Thyroid gland (tissue), 4 donors: ENCODE data around the gene GYPA.
"Not testable (repeated sequence)": the region's sequence is repeated elsewhere in the genome, so short reads cannot be mapped to it uniquely, and the experiment has no call there.

Experiments used
- CTCF ChIP-seq, 6 experiments: fragments of 200-600 bp in 3 of 6; fragments of 450-650 bp in 3 of 6; sonication (generic) in 3 of 6; IDR thresholded peaks; one replicate each; pipeline ENCODE4 v1.5.1; 2016 to 2019; ENCODE audit warnings: antibody characterized with exemption in 6 of 6, mild to moderate bottlenecking in 2 of 6, inconsistent platforms in 1 of 6, moderate library complexity in 1 of 6
- POLR2A ChIP-seq, 2 donors: fragments of 450-650 bp; IDR thresholded peaks; one replicate each; pipeline ENCODE4 v1.6.1; 2017; ENCODE audit warnings: antibody characterized with exemption in 2 of 2, mild to moderate bottlenecking in 2 of 2, moderate library complexity in 1 of 2

DNA sequence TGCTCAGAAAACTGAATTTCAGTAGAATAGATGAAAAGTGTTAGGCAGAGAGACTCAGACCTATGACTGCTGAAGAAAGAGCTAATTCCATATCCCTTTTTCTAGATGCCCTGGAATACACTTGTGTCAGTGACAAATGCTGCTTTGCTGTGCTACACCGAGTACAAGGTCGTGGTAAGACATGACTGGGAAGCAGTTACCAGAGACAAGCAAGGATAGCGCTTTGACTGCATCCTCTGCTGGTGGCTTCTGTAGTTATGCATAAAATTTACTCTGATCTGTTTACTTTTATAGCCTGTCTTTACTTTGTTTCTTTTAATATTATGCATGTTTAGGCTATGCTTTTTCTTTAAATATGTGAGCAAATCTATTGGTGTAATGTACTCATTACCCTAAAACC is 58.5 kb downstream of the GYPA start:
- TF ChIP-seq CTCF, POLR2A (IDR thresholded peaks at IDR 0.05): not testable (repeated sequence)
